GM06990 (cell line): Measurements from ENCODE around the gene HPCA.

Experiments used
- DNase-seq: peaks from one replicate; pipeline ENCODE4 v3.0.0-alpha.2; 2011; ENCODE audit not compliant: insufficient read length; ENCODE audit errors: extremely low read depth
- H3K27me3 ChIP-seq: replicated peaks from 2 replicates; pipeline ENCODE4 v1.6.0; 2011; ENCODE audit warnings: low read length; ENCODE audit not compliant: control insufficient read depth, insufficient read depth
- H3K36me3 ChIP-seq: 2 replicates; pipeline ENCODE4 v1.5.1; 2011; ENCODE audit warnings: low read length; ENCODE audit not compliant: control insufficient read depth, insufficient read depth
- H3K4me3 ChIP-seq: replicated peaks from 2 replicates; pipeline ENCODE4 v1.5.1; 2011; ENCODE audit warnings: low read depth, mild to moderate bottlenecking, control low read depth, low read length
- TF ChIP-seq, protein P1 (sequence below): IDR thresholded peaks from 2 replicates; pipeline ENCODE4 v1.5.1; 2011; ENCODE audit warnings: low read length, control low read depth, mild to moderate bottlenecking, inconsistent platforms; ENCODE audit not compliant: insufficient read depth, poor library complexity, severe bottlenecking

The HPCA gene

DNA sequence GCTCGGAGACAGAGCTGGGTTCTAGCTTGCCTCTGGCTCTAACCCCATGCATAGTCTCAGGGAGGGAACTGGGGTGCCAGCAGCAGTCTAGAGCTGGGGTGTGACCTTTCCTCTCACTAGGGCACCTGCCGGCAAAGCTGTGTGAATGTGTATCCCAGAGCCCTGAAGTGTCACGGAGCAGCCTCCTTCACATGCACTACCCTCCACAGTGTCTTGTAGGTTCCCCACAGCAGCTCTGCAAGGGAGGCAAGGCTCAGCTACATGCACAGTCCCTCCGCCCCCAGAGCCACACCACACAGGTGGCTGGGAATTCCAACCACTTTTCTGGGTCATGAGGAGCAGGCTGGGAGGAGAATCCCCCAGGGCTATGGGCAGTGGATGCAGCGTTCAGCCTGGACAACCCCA is 7.7 kb upstream of the HPCA start:
- H3K4me3 ChIP-seq = no peak overlapping the region
- DNase-seq = no peak
- H3K27me3 ChIP-seq = no peaks in the 10 kb centered on the region; the same call in 1 of the 2 replicates
- TF ChIP-seq, protein P1, sequence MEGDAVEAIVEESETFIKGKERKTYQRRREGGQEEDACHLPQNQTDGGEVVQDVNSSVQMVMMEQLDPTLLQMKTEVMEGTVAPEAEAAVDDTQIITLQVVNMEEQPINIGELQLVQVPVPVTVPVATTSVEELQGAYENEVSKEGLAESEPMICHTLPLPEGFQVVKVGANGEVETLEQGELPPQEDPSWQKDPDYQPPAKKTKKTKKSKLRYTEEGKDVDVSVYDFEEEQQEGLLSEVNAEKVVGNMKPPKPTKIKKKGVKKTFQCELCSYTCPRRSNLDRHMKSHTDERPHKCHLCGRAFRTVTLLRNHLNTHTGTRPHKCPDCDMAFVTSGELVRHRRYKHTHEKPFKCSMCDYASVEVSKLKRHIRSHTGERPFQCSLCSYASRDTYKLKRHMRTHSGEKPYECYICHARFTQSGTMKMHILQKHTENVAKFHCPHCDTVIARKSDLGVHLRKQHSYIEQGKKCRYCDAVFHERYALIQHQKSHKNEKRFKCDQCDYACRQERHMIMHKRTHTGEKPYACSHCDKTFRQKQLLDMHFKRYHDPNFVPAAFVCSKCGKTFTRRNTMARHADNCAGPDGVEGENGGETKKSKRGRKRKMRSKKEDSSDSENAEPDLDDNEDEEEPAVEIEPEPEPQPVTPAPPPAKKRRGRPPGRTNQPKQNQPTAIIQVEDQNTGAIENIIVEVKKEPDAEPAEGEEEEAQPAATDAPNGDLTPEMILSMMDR = no peak
- no peaks in the 10 kb centered on the region for H3K36me3 ChIP-seq

DNA sequence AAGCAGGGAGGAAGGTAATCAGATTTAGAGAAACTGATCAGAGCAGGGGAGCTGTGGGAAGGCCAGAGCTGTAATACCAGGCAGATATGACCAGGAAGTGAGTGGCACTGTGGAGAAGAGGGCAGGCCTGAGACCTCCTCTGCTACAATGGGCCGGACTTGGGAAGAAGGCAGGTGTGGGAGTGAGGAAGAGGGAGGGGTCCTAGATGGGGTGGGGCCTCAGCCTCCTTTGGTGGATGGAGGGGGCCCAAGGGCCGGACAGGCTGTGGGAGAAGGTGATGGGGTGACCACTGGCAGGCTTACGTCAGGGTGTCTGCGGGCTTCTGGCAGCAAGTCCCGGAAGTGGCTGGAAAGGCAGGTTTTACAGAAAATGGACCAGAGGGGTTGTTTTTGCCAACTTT is 5.0 kb upstream of the HPCA start:
- Histone ChIP-seq H3K27me3 (no peaks in the 10 kb centered on the region; the same call in none of the 2 replicates), H3K36me3 (no peaks in the 10 kb centered on the region), H3K4me3 (no peak overlapping the region)
- TF ChIP-seq, protein P1 = no peak
- no peak for DNase-seq

DNA sequence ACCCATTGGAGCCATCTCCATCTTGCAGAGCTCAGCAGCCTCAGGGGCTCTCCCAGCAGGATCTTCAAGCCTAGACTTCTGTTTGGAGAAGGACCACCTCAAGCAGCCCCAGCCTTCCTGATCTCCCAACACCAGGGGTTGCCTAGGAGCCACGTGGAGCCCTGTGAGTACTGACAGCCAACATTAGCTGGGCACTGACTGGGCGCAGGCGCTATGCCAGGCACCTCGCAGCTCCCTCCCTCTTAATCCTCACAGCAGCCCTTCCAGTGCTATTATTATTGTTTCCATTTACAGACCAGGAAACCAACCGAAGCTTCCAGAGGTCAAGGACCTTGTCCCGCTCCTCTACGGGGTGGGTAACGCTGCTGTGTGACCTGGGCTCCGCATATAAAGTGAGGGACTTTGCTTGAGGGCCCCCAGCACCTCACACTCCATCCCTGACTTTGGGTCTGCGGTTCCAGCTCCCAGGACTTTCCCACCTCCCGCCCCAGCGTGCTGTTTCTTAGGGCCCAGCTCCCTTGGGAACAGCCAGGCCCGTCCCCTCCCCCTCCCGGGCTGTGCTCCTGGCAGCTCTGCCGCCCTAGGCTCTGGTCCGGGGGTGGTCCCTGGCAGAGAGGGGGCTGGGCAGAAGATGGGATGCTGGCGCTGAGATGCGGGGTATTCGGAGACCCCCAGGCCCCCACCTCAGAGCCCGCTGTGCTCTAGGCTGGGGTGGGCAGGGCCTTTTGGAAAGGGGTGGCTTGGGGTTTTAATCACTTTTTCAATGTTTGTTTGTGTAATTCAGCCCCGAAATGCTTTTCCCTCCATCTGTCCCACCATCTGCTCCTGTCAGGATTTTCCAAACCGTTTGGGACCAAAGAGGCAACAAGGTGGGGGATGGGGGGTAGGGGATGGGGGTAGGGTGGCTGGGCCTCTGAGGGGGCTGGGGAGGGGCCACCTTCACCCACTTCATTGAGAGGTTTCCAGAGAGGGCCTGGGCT is 4.1 kb upstream of the HPCA start:
- TF ChIP-seq, protein P1 = no peak
- DNase-seq = no peak
- Histone ChIP-seq H3K4me3 (no peak overlapping the region), H3K36me3 (no peaks in the 10 kb centered on the region), H3K27me3 (no peaks in the 10 kb centered on the region; the same call in none of the 2 replicates)

DNA sequence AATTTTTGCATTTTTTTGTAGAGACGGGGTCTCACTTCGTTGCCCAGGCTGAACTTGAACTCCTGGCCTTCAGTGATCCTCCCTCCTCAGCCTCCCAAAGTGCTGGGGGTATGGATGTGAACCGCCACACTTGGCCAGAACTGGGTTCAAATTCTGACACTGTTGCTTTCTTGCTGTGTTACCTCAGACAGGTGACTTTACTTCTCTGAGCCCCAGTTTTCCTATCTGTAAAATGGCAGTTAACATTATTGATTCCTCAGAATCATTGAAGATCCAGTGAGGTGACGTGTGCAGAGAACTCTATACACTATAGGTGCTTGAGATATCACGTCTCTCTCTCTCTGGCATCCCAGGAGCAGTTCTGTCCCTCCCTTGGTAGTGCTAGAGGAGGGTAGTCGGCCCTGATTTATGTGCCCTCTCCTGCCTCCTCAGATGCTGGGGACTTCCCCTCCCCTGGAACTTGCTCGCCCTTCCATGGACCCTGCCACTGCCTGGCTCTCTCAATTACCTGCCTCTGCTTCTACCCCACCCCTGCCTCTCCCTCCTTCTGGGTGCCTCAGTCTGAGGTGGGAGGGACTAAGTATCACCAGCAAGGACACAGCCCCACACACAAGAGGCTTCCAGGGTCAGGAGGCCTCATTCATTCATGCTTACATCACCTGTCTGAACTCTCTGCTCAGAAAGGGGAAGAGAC is 2.8 kb upstream of the HPCA start:
- peaks cover 4% of the 10 kb centered on the region for H3K27me3 ChIP-seq
- no peaks in the 10 kb centered on the region for H3K36me3 ChIP-seq
- TF ChIP-seq, protein P1 = no peak
- no peak for DNase-seq
- H3K4me3 ChIP-seq = no peak overlapping the region

DNA sequence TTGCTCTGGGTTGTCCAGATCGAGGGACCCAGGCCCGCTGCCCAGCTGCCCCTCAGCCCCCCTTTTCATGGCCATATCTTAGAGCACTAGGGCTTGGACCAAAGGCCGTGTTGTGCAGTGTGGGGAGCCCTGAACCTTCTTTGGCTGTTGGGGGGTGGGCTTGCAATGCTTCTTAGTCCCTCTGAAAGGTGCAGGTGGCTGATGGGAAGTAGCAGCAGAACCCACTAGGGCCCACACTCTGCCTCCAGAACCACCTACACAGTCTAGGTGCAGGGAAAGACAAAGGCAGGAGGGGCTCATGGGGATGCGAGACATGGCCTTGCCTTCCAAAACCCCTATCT is 2.3 kb upstream of the HPCA start:
- Histone ChIP-seq H3K27me3 (peaks cover 4% of the 10 kb centered on the region), H3K4me3 (no peak overlapping the region), H3K36me3 (no peaks in the 10 kb centered on the region)
- TF ChIP-seq, protein P1 = no peak
- DNase-seq = no peak
